GM12878 (cell line): ENCODE results near the gene SNCB. TPM values are rescaled to one million over a fixed set of nuclear protein-coding genes. Genes with fewer than 3 reads are reported as not detected.

Experiments
- ATAC-seq: fragments of 200-7000 bp; cut with Tn5 transposase; 3 replicates; pipeline ENCODE4 v1.9.1; 2020; ENCODE audit warnings: mild to moderate bottlenecking, moderate library complexity
- BruUV-seq: library from RNA; stranded (reverse); fragments of 400-500 nt; replicated peaks from 2 replicates; lab custom pipeline; 2021; lab: Mats Ljungman, UMichigan
- CTCF ChIA-PET: fragments of 300-600 bp; sonication (Branson Sonifier 250); formaldehyde crosslinking; extraction: SDS; loops from one replicate; lab custom pipeline; 2021; ENCODE audit warnings: inconsistent platforms; lab: Yijun Ruan, JAX
- POLR2A ChIA-PET: fragments of 350-600 bp; formaldehyde crosslinking; extraction: SDS; loops from one replicate; lab custom pipeline; 2021; ENCODE audit warnings: inconsistent platforms; lab: Charles Lee
- RAD21 ChIA-PET: fragments of 300-600 bp; sonication (Branson Sonifier 250); formaldehyde crosslinking; loops from one replicate; lab custom pipeline; 2023; ENCODE audit warnings: antibody characterized with exemption; ENCODE audit not compliant: unreplicated experiment; lab: Charles Lee
- SMC1A ChIA-PET: fragments of 300-600 bp; sonication (Branson Sonifier 250); formaldehyde crosslinking; loops from one replicate; lab custom pipeline; 2023; ENCODE audit not compliant: unreplicated experiment, uncharacterized antibody; lab: Charles Lee
- DNase-seq: peaks from one replicate; pipeline ENCODE4 v3.0.0-alpha.2; 2011; ENCODE audit warnings: low read depth, low spot score
- FAIRE-seq: peaks from 3 replicates; lab custom pipeline; 2011; peaks lifted over from hg19 to GRCh38; lab: Jason Lieb, UNC
- H2AFZ ChIP-seq: 2 replicates; pipeline ENCODE4 v1.6.0; 2011; ENCODE audit warnings: low read depth, low read length, control low read depth; ENCODE audit not compliant: control insufficient read depth
- H3K27ac ChIP-seq: 2 replicates; pipeline ENCODE4 v1.5.1; 2011; ENCODE audit warnings: control low read depth; ENCODE audit not compliant: control insufficient read depth, insufficient read depth
- H3K27me3 ChIP-seq, 2 experiments: replicated peaks in 1 of 2; 2 replicates each; pipeline versions ENCODE4 v1.6.0 to v1.6.1; 2011; ENCODE audit warnings: low read length in 1 of 2; ENCODE audit not compliant: control insufficient read depth in 2 of 2, insufficient read depth in 2 of 2
- H3K36me3 ChIP-seq, 2 experiments: 2 replicates each; pipeline ENCODE4 v1.5.1; 2011; ENCODE audit warnings: low read length in 1 of 2; ENCODE audit not compliant: control insufficient read depth in 2 of 2, insufficient read depth in 2 of 2
- H3K4me1 ChIP-seq: 2 replicates; pipeline ENCODE4 v1.6.1; 2011; ENCODE audit warnings: mild to moderate bottlenecking, low read length, moderate library complexity, mixed read lengths; ENCODE audit not compliant: control insufficient read depth, insufficient read depth
- H3K4me2 ChIP-seq: 2 replicates; pipeline ENCODE4 v1.6.0; 2011; ENCODE audit warnings: control low read depth; ENCODE audit not compliant: control insufficient read depth, insufficient read depth
- H3K4me3 ChIP-seq: fragments of 200-600 bp; sonication (generic); 2 replicates; pipeline ENCODE4 v1.5.1; 2016
- H3K79me2 ChIP-seq: 2 replicates; pipeline ENCODE4 v1.6.0; 2011; ENCODE audit warnings: low read length; ENCODE audit not compliant: control insufficient read depth, insufficient read depth
- H3K9ac ChIP-seq: 2 replicates; pipeline ENCODE4 v1.8.0; 2011; ENCODE audit warnings: low read length, control low read depth, mixed read lengths; ENCODE audit not compliant: control insufficient read depth, insufficient read depth
- H3K9me3 ChIP-seq: replicated peaks from 3 replicates; pipeline ENCODE4 v1.5.1; 2011; ENCODE audit warnings: mild to moderate bottlenecking, low read length; ENCODE audit not compliant: control insufficient read depth, insufficient read depth
- H4K20me1 ChIP-seq: 2 replicates; pipeline ENCODE4 v1.6.0; 2011; ENCODE audit not compliant: control insufficient read depth, insufficient read depth
- BRCA1 ChIP-seq: IDR thresholded peaks from 2 replicates; pipeline ENCODE4 v1.6.1; 2011; ENCODE audit warnings: low read depth, low read length, improper control_type of control experiment
- JUNB ChIP-seq: IDR thresholded peaks from 2 replicates; pipeline ENCODE4 v1.6.1; 2016; ENCODE audit warnings: antibody characterized with exemption, mild to moderate bottlenecking
- JUND ChIP-seq: IDR thresholded peaks from 2 replicates; pipeline ENCODE4 v1.6.1; 2012; ENCODE audit warnings: low read depth, mild to moderate bottlenecking, low read length, improper control_type of control experiment, moderate library complexity
- MTA3 ChIP-seq: IDR thresholded peaks from 2 replicates; pipeline ENCODE4 v1.6.1; 2012; ENCODE audit warnings: low read length, inconsistent platforms, borderline replicate concordance
- SPI1 ChIP-seq: IDR thresholded peaks from 2 replicates; pipeline ENCODE4 v1.6.1; 2011; ENCODE audit warnings: low read depth, mild to moderate bottlenecking, low read length, moderate library complexity, borderline replicate concordance; ENCODE audit not compliant: insufficient read depth
- USF1 ChIP-seq: IDR thresholded peaks from 2 replicates; pipeline ENCODE4 v1.6.1; 2011; ENCODE audit warnings: borderline replicate concordance, low read depth, mild to moderate bottlenecking, moderate library complexity, mixed read lengths, low read length; ENCODE audit not compliant: insufficient read depth; ENCODE audit errors: extremely low read length
- YY1 ChIP-seq: IDR thresholded peaks from 2 replicates; pipeline ENCODE4 v1.6.1; 2011; ENCODE audit warnings: low read depth, mild to moderate bottlenecking, low read length
- ZNF207 ChIP-seq: fragments of 450-650 bp; IDR thresholded peaks from 2 replicates; pipeline ENCODE4 v1.6.1; 2014; ENCODE audit warnings: antibody characterized with exemption, mild to moderate bottlenecking, borderline replicate concordance
- ZNF622 ChIP-seq: fragments of 450-650 bp; IDR thresholded peaks from 2 replicates; pipeline ENCODE4 v1.6.1; 2017; ENCODE audit warnings: mild to moderate bottlenecking, inconsistent platforms
- WGBS: methylation state at CpG from one replicate; pipeline ENCODE4 v1.1.6; 2016; ENCODE audit warnings: low lambda C conversion rate; ENCODE audit not compliant: insufficient replicate concordance, insufficient coverage; ENCODE audit errors: missing lambda C conversion rate; 5-methylcytosine and 5-hydroxymethylcytosine counted together
- in situ Hi-C: fragments of 300-500 bp; cut with MboI; formaldehyde crosslinking; loops from 9 replicates; pipeline ENCODE4 v1.14.3; 2018; ENCODE audit warnings: mixed read lengths
- intact Hi-C: fragments of 100-400 bp; cut with micrococcal nuclease; formaldehyde crosslinking; loops from one replicate; pipeline ENCODE4 v1.14.2; 2022; ENCODE audit not compliant: unreplicated experiment
- polyA plus RNA-seq, 11 experiments: library from polyadenylated mRNA; depleted of rRNA in 4 of 11; unstranded in 6 of 11; stranded (reverse) in 5 of 11; fragments of >200 nt; fragmentation: Nextera tagmentation in 4 of 11; fragmentation: Illumina TruSeq in 1 of 11; extraction: Ambion mirVana in 4 of 11; extraction: Trizol in 1 of 11; gene quantifications; 1 replicate in 1 of 11; 2 replicates in 10 of 11; pipeline versions ENCODE4 v1.2.1 to v1.2.3, GENCODE V29; 2011 to 2016; ENCODE audit warnings: inconsistent platforms in 2 of 11, missing spikeins in 2 of 11, low read depth in 1 of 11
- total RNA-seq, 4 experiments: library from RNA; depleted of rRNA in 3 of 4; stranded (reverse); fragments of >200 nt in 3 of 4; fragmentation: Illumina TruSeq in 1 of 4; extraction: Trizol in 1 of 4; gene quantifications; 2 replicates each; pipeline versions ENCODE4 v1.2.1 to v1.2.3, GENCODE V29; 2013 to 2021

The SNCB gene
- total and polyA plus RNA-seq, 10 of the 15 experiments (the other 5 are each of a cell fraction or from before 2014, with no cell fraction given): 0.75 TPM; not detected in 9

GRCh38 chr5:176603091-176603490 lies 27.2 kb downstream of the SNCB start:
- no peaks in the 10 kb centered on the region for H3K36me3 ChIP-seq
- ChIA-PET SMC1A (no interaction called here), RAD21 (no interaction called here), POLR2A (no interaction called here), CTCF (no interaction called here)
- BruUV-seq: no TSS peak
- H4K20me1 ChIP-seq: no peaks in the 10 kb centered on the region
- H3K4me1 ChIP-seq: no peaks in the 10 kb centered on the region
- in situ Hi-C loops (no loop called here), intact Hi-C loops (no loop called here)
- H2AFZ ChIP-seq: no peak overlapping the region
- no peak for DNase-seq
- WGBS: 45% methylated on average over 2 of the region's 2 CpGs
- H3K27me3 ChIP-seq: no peaks in the 10 kb centered on the region
- no peaks in the 10 kb centered on the region for H3K79me2 ChIP-seq
- ATAC-seq: no peak
- no peak overlapping the region for H3K4me3 ChIP-seq
- H3K27ac ChIP-seq: no peak overlapping the region
- TF ChIP-seq JUNB: no peak
- TF ChIP-seq ZNF207: no peak
- no peak for TF ChIP-seq JUND
- TF ChIP-seq SPI1: no peak
- TF ChIP-seq BRCA1: no peak
- no peak for TF ChIP-seq YY1
- no peak for TF ChIP-seq USF1
- no peak for TF ChIP-seq MTA3
- TF ChIP-seq ZNF622: no peak
- H3K9ac ChIP-seq: no peak overlapping the region
- H3K9me3 ChIP-seq: no peaks in the 10 kb centered on the region
- H3K4me2 ChIP-seq: no peak overlapping the region
- no peak for FAIRE-seq
